DMS153 treated with DMSO at 0.1 percent for 48 hours (cell line): ENCODE data around the gene SLC22A31.
A peak's percentile ranks its signal among the peaks of the same experiment; 100 is the strongest.

ENCODE experiments used
- DNase-seq: peaks from one replicate; lab custom pipeline; 2025; ENCODE audit not compliant: unreplicated experiment; lab: John Stamatoyannopoulos, UW

SLC22A31 gene

GRCh38 chr16:89217138-89217387, 16.7 kb upstream of the SLC22A31 start:
- DNase-seq: no peak

GRCh38 chr16:89216315-89217137, 16.2 kb upstream of the SLC22A31 start:
- peak; percentile 33 for DNase-seq

GRCh38 chr16:89210904-89211515, 10.7 kb upstream of the SLC22A31 start:
- no peak for DNase-seq

- DNase-seq: no peak
These were observed 10.0 kb upstream of the SLC22A31 start for GRCh38 chr16:89210165-89210903.

- DNase-seq: no peak
These were observed 9.2 kb upstream of the SLC22A31 start for GRCh38 chr16:89209522-89210044.

- no peak for DNase-seq
These were observed 7.7 kb upstream of the SLC22A31 start for GRCh38 chr16:89207993-89208392.

GRCh38 chr16:89202422-89203215, 2.3 kb upstream of the SLC22A31 start:
- no peak for DNase-seq

GRCh38 chr16:89201439-89202377, 1.4 kb upstream of the SLC22A31 start:
- DNase-seq: peak; percentile 70

- DNase-seq: no peak
These were observed 594 bp upstream of the SLC22A31 start for GRCh38 chr16:89200850-89201411.

GRCh38 chr16:89199241-89200123, 855 bp downstream of the SLC22A31 start:
- DNase-seq: no peak

GRCh38 chr16:89198417-89199240, 1.7 kb downstream of the SLC22A31 start:
- no peak for DNase-seq

GRCh38 chr16:89197633-89198416, 2.5 kb downstream of the SLC22A31 start:
- DNase-seq: no peak

GRCh38 chr16:89197033-89197632, 3.2 kb downstream of the SLC22A31 start:
- no peak for DNase-seq

GRCh38 chr16:89195521-89196171, 4.7 kb downstream of the SLC22A31 start:
- no peak for DNase-seq

GRCh38 chr16:89194340-89195311, 5.7 kb downstream of the SLC22A31 start:
- no peak for DNase-seq
